Posterior vena cava (tissue), 2 donors: ENCODE measurements around the gene ETV6. TPM values are rescaled to one million over a fixed set of nuclear protein-coding genes. Genes with fewer than 3 reads are reported as not detected.

Experiments used
- DNase-seq: peaks from one replicate; pipeline ENCODE4 v3.0.0-alpha.2; 2020; ENCODE audit warnings: low spot score
- intact Hi-C, 2 donors: fragments of 100-400 bp; cut with DNase I; formaldehyde crosslinking; loops; one replicate each; pipeline versions ENCODE4 v1.14.1 to v1.14.2; 2022 to 2023
- total RNA-seq, 2 donors: library from RNA; stranded (reverse); fragmentation: NEBNext Ultra II Directional; extraction: Animal tissue kit (Norgen Biotek cat#: 25700); gene quantifications; one replicate each; pipeline ENCODE4 v1.2.1, GENCODE V29; 2021
- donor health status: DM: yes; HTN: yes; CAD: no.
- donor health status: DM: yes; HTN: yes; CAD: no.

Gene ETV6
- total RNA-seq, 2 donors from 2014 or later = 60.3 to 65.7 TPM

- intact Hi-C loops = no loop called here
- DNase-seq = no peak
Measured at GRCh38 chr12:11776316-11776715, 126.8 kb downstream of the ETV6 start.

- DNase-seq = no peak
- intact Hi-C loops = no loop called here
Measured at GRCh38 chr12:11777451-11777850, 128.0 kb downstream of the ETV6 start.

DNA sequence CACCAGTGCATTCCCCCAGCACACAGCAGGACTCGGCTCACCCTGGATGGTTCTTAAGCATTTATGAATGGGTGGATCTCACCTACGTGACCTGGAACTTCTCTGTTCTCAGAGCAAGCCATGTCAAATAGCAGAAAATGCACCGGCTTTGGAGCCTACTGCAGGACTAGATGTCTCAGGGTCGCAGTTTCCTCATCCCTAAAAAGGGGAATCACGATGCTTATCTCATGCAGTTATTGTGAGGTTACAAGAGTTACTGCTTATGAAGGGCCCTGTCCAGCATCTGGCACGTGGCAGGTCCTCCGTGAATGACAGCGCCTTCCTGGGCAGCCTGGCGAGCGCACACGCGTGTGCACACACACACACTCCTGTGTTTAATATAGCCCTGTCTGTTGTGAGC is 128.5 kb downstream of the ETV6 start:
- intact Hi-C loops = no loop called here
- no peak for DNase-seq

- DNase-seq = no peak
- intact Hi-C loops = no loop called here
Measured at GRCh38 chr12:11778713-11779685, 129.5 kb downstream of the ETV6 start.

GRCh38 chr12:11780521-11781101 is 131.1 kb downstream of the ETV6 start:
- DNase-seq = no peak
- intact Hi-C loops = no loop called here

DNA sequence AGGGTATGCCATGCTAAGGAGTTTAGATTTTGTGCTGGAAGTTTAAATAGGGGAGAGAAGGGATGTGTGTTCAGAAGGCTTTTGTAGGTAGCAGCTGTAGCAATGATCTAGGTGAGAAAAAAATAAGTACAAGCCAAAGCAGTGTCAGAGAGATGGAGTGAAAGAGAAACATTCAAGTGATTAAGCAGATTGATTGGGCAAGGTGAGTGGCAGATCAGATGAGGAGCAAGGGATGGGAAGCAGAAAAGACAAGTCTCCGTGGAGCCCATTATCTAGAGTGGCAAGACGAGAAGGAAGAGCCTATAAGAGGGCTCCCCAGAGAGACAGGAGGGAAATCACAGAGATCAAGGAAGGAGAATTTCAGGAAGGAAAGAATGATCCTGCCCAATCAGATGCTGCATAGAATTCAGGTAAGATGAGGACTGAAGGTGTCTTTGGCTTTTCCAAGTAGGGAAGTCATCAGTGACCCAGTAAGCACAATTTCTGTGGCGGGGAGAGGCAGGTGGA is 133.5 kb downstream of the ETV6 start:
- DNase-seq = no peak
- intact Hi-C loops = no loop called here

DNA sequence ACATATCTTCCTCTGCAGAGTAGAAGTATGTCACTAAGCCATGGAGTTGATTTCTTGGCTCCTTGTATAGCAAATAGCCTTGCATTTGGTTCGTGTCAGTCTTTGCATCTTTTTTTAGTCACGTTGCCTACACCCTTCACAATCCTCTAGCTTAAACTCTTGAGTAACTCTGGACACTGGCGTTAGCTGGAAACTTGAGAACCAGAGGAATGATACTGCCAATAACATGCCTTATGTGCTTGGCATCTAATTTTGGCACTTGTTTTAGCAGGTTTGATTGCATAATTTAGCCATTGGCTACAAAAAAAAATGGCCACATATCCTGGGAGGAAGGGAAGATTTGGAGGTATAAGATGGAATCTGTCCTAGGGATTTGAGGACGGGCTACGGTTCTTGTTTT is 136.2 kb downstream of the ETV6 start:
- DNase-seq = no peak
- intact Hi-C loops = no loop called here

DNA sequence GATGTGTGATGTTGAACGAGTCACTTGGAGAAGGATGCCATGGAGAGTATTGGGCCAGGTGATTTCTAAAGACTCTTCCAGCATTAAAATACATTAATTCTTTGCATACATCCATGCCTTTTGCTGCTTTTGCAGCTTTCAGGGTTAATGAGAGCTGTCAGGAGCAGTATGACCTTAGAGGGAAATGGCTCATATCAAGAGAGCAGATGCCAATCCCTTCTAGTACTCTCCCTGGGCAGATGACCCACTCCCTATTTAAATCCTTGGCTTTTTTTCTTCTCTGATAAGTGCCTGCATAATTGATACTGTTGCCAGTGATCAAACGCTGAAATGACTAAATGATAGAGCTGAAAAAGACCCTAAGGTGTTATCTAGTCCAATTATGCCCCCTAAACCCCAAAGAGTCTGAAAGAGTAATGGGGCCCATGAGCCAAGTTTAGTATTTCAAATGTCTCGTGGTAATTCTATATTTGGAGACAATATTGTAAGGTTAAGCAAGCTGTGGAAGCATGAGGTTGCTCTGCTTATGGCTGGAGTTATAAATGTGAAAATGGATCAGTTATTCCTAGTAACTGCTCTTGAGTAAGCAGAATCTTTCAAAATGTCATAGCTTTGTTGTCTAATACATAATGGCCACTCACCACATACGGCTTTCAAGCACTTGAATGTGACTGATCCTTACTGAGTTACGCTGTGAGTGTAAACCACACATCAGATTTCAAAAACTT is 137.3 kb downstream of the ETV6 start:
- intact Hi-C loops = no loop called here
- DNase-seq = no peak

DNA sequence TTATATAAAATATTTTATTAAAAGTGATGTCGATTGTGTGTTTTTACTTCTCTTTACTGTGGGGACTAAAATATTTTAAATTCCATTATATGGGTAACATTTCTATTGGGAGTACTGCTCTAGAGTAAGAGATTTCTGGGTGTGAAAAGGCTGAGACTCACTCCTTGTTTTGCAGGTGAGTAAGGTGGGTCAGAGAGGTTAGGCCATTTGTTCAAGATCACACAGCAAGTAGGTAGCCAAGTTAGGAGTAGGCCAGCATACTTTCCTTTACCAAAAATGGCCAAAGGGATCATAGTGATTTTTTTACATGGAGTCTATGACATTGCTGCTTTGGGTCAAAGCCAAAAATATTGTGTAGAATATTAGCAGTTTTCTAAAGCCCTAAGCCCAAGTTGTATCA is 138.0 kb downstream of the ETV6 start:
- no peak for DNase-seq
- intact Hi-C loops = no loop called here

DNA sequence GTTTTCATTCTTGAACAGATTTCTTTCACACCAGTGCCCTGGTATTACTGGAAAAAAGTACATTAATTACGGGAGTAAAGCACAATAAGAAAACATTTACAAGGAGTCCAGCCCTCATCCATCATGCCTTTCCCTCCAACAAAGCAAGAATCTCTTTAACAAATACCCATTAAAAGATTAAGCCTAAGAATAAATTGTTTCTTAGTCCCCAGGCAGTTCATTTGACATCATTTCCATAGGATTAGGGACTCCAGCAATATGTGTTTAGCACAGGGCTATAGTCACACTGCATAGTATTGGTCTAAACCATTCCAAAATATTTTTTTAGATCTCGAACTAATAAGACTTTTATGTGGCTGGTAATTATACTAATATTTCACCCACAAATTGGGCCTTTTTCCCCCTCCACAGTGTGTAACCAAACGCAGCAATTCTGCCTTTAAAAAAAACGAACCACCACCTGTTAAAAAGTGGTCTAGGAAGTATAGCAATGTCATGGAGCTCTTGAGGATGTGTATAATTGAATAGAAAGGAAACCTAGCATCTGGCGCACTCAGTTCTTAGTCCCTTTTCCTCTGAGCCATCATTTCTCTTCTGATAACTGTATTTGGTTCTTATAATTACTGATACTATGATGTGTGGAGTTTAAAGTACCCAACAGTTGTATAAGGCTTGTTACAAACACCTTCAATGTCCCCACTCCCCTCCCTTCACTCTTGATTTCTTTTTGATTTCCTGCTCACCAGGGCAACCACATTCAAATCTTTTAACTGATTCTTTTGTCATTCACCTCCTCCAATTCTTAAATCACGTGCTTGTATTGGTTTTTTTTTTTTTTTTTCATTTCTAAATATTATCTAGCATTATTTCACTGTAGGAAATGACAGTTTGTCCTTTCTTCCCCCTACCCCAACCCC is 138.7 kb downstream of the ETV6 start:
- intact Hi-C loops = no loop called here
- no peak for DNase-seq

DNA sequence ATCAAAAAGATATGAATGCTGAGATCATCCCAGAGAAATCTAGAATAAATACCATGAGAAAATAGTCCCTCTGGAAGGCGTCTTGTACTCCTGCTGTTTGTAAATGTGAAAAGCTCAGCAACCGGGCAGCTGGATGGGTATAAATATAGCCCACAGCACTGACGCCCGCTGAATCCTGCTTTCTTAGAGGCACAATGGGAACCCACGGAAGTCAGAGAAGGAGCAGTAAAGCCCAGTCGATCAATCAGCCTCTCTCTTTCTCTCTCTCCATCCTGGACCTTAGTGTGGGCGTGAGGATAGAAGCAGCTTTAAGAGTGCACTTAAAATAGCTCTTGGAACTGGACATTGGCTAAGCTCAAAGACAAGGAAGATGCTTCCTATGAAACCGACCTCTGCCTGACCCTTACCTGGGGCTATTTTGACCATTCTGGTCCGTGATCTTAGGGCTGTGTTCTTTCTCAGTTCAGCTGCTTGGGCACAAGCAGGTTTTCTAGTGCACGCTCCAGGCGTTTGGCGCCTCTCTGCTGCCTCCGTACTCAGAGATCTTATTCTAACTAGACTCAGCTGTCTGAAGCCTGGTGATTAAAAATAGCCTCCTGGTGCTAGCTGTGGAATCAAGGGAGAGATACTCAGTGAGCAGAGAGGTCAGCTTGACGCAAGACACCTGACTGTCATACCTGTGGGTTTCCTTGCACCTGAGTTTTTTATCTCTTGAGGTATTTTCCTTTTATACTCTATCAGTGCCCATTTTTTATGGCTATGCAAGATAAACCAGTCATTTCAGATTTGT is 144.6 kb downstream of the ETV6 start:
- intact Hi-C loops = no loop called here
- no peak for DNase-seq

GRCh38 chr12:11794751-11795150 is 145.3 kb downstream of the ETV6 start:
- intact Hi-C loops = no loop called here
- no peak for DNase-seq

DNA sequence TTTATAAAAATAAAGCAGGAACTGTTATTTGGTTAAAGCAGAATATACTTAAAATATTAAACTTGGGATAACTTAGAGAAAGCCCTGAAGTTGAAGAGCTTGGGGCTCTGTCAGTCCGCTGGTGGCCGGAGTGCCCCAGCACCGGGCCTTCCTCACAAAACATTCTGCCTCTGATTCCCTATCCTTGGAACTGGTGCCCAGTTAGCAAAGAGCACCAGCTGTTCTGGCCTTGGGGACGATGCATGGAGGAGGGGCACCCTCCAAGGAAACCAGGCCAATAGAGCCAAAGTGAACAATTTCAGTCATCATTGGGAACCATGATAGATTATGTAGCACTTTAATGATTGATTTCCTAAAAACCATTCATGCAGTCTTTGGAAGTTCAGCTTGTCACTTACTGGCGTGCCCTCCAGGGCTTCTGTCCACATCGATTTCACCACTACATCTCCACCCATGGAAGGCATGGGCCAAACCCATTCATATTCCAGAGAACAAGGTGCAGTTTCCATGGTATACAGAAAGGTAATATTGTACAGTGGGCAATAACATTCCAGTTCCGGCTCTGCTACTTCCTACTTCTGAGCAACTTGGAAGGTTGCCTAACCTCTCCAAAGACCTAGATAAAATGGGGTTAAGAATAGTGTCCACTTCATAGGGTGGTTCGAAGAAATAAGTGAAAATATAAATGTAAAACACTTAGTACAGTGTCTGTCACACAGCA is 145.9 kb downstream of the ETV6 start:
- intact Hi-C loops = no loop called here
- no peak for DNase-seq

GRCh38 chr12:11795913-11796459 is 146.5 kb downstream of the ETV6 start:
- no peak for DNase-seq
- intact Hi-C loops = no loop called here

GRCh38 chr12:11797317-11797913 is 147.9 kb downstream of the ETV6 start:
- intact Hi-C loops = no loop called here
- DNase-seq = no peak

DNA sequence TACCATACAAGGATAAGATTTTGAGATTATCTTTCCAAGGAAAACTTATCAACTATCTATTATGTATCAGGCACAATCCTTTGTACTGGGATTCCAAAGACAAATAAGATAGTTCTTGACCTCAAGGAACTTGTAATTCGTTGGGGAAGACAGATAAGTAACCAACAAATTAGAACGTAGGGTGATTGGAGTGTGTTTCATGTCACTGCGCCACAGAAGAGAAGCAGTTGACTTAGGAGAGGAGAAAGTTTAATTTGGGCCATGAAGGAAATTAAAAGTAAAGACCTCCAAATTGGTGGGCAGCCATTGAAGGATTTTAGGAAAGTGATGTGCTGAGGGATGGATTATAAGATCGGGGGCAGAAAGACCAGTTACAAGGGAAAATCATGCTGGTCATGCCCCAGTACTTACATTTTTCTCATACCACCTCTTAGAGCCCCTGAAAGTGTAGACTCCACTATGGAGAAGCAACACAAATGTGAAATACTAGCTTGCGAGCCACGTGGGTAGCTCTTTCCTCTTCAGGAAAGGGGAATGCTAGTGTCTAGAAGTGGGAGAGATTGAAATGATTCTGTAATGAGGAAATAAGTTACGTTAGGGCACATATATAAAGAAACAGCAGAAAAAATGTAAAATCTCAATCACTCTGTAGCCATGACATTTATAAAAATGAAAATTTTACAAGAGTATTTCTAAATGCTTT is 148.7 kb downstream of the ETV6 start:
- intact Hi-C loops = no loop called here

More for the DNA sequence above, 148.7 kb downstream of the ETV6 start:
- no peak for DNase-seq
